Stomach (tissue), 4 donors: ENCODE data around the gene EFCAB11.

Experiments
- CTCF ChIP-seq, 7 experiments: fragments of 450-650 bp in 4 of 7; fragments of 200-600 bp in 3 of 7; sonication (generic) in 3 of 7; IDR thresholded peaks; one replicate each; pipeline ENCODE4 v1.5.1; 2016 to 2019; ENCODE audit warnings: antibody characterized with exemption in 7 of 7, control low read depth in 2 of 7, mild to moderate bottlenecking in 1 of 7
- EP300 ChIP-seq: sonication (generic); formaldehyde crosslinking; IDR thresholded peaks from one replicate; pipeline ENCODE4 v1.6.1; 2017; ENCODE audit warnings: antibody characterized with exemption
- POLR2A ChIP-seq, 4 donors: fragments of 450-650 bp; IDR thresholded peaks; one replicate each; pipeline ENCODE4 v1.6.1; 2016; ENCODE audit warnings: antibody characterized with exemption in 4 of 4, control low read depth in 2 of 4, mild to moderate bottlenecking in 1 of 4, moderate library complexity in 1 of 4
- POLR2AphosphoS5 ChIP-seq, 3 donors: sonication (generic); formaldehyde crosslinking; IDR thresholded peaks; one replicate each; pipeline ENCODE4 v1.6.1; 2016; ENCODE audit warnings: antibody characterized with exemption in 3 of 3

- TF ChIP-seq CTCF (IDR thresholded peaks at IDR 0.05) (no peak), POLR2AphosphoS5 (IDR thresholded peaks at IDR 0.05) (no peak), POLR2A (IDR thresholded peaks at IDR 0.05) (no peak), EP300 (no peak)
Measured at GRCh38 chr14:89978656-89979055, 24.1 kb upstream of the EFCAB11 start.
